K562 (cell line): Measurements from ENCODE around the gene FERMT1. TPM values are rescaled to one million over a fixed set of nuclear protein-coding genes. Genes with fewer than 3 reads are reported as not detected.

ENCODE experiments used
- ATAC-seq: fragments of 200-7000 bp; cut with Tn5 transposase; 3 replicates; pipeline ENCODE4 v1.9.1; 2020; ENCODE audit warnings: moderate library complexity
- BruUV-seq: library from RNA; stranded (reverse); fragments of 400-500 nt; replicated peaks from 2 replicates; lab custom pipeline; 2021; lab: Mats Ljungman, UMichigan
- CTCF ChIA-PET: fragments of 300-600 bp; formaldehyde crosslinking; extraction: SDS; loops from one replicate; lab custom pipeline; 2021; ENCODE audit warnings: low intra/inter-chr PET ratio; lab: Yijun Ruan, JAX
- POLR2A ChIA-PET: fragments of 300-600, 350-650 bp; sonication (Branson Sonifier 250); formaldehyde crosslinking; extraction: SDS; loops from one replicate; lab custom pipeline; 2021; ENCODE audit warnings: antibody characterized with exemption, inconsistent platforms; lab: Yijun Ruan, JAX
- DNase-seq, 4 experiments: peaks; one replicate each; pipeline versions ENCODE4 v3.0.0 to v3.0.0-alpha.2; 2011 to 2018; ENCODE audit warnings: low spot score in 3 of 4, mixed read lengths in 3 of 4; ENCODE audit errors: extremely low read depth in 1 of 4
- FAIRE-seq: peaks from 2 replicates; lab custom pipeline; 2011; peaks lifted over from hg19 to GRCh38; lab: Jason Lieb, UNC
- H2AFZ ChIP-seq: 2 replicates; pipeline ENCODE4 v1.6.0; 2011; ENCODE audit warnings: low read depth, low read length, control low read depth, inconsistent platforms
- H3K27ac ChIP-seq: fragments of 200-600 bp; 3 replicates; pipeline ENCODE4 v1.8.0; 2011; ENCODE audit warnings: low read depth, mild to moderate bottlenecking, control low read depth, inconsistent platforms, low read length, moderate library complexity, mixed read lengths; ENCODE audit errors: extremely low read depth
- H3K27me3 ChIP-seq, 2 experiments: fragments of 300-600 bp in 1 of 2; 2 replicates in 1 of 2; 3 replicates in 1 of 2; pipeline versions ENCODE4 v1.6.0 to v1.8.0; 2011; ENCODE audit warnings: inconsistent platforms in 2 of 2, low read length in 2 of 2, mild to moderate bottlenecking in 1 of 2, mixed read lengths in 1 of 2, moderate library complexity in 1 of 2; ENCODE audit not compliant: control insufficient read depth in 2 of 2, insufficient read depth in 2 of 2
- H3K36me3 ChIP-seq: fragments of 300-600 bp; 3 replicates; pipeline ENCODE4 v1.8.0; 2011; ENCODE audit warnings: mild to moderate bottlenecking, low read length, inconsistent platforms; ENCODE audit not compliant: control insufficient read depth, insufficient read depth
- H3K4me1 ChIP-seq, 2 experiments: fragments of 200-600 bp in 1 of 2; replicated peaks in 1 of 2; 2 replicates in 1 of 2; 3 replicates in 1 of 2; pipeline versions ENCODE4 v1.5.1 to v1.8.0; 2011; ENCODE audit warnings: inconsistent platforms in 2 of 2, low read length in 2 of 2, mild to moderate bottlenecking in 1 of 2, mixed read lengths in 1 of 2, moderate library complexity in 1 of 2; ENCODE audit not compliant: control insufficient read depth in 2 of 2, insufficient read depth in 2 of 2
- H3K4me2 ChIP-seq: 2 replicates; pipeline ENCODE4 v1.6.1; 2011; ENCODE audit warnings: low read length, control low read depth, inconsistent platforms, mixed read lengths; ENCODE audit not compliant: insufficient read depth
- H3K4me3 ChIP-seq: fragments of 200-600 bp; sonication (generic), shearing (Covaris generic); 2 replicates; pipeline ENCODE4 v1.5.1; 2016; ENCODE audit warnings: control low read depth, inconsistent platforms
- H3K79me2 ChIP-seq: fragments of 200-600 bp; 3 replicates; pipeline ENCODE4 v1.8.0; 2011; ENCODE audit warnings: low read length, inconsistent platforms; ENCODE audit not compliant: control insufficient read depth, insufficient read depth
- H3K9ac ChIP-seq, 2 experiments: 2 replicates each; pipeline versions ENCODE4 v1.6.0 to v1.6.1; 2011; ENCODE audit warnings: low read depth in 2 of 2, low read length in 2 of 2, control low read depth in 1 of 2, inconsistent platforms in 1 of 2, mild to moderate bottlenecking in 1 of 2, mixed read lengths in 1 of 2; ENCODE audit not compliant: insufficient read depth in 1 of 2
- H3K9me1 ChIP-seq: one replicate; pipeline ENCODE4 v1.6.0; 2011; ENCODE audit warnings: inconsistent platforms, mild to moderate bottlenecking, low read length, moderate library complexity; ENCODE audit not compliant: control insufficient read depth, insufficient read depth
- H3K9me3 ChIP-seq: replicated peaks from 2 replicates; pipeline ENCODE4 v1.5.1; 2011; ENCODE audit warnings: low read depth, low read length, inconsistent platforms; ENCODE audit not compliant: control insufficient read depth, insufficient read depth
- H4K20me1 ChIP-seq: replicated peaks from 2 replicates; pipeline ENCODE4 v1.6.1; 2011; ENCODE audit warnings: low read length, inconsistent platforms, mixed read lengths; ENCODE audit not compliant: control insufficient read depth, insufficient read depth
- ARID3A ChIP-seq: IDR thresholded peaks from 2 replicates; pipeline ENCODE4 v1.6.1; 2012; ENCODE audit warnings: low read depth, low read length, improper control_type of control experiment, borderline replicate concordance
- MED1 ChIP-seq: sonication (generic); formaldehyde crosslinking; IDR thresholded peaks from 2 replicates; pipeline ENCODE4 v1.8.1; 2023; ENCODE audit warnings: missing genetic modification reagents, borderline replicate concordance
- SRSF3 ChIP-seq: fragments of 200-400 bp; formaldehyde crosslinking; IDR thresholded peaks from 2 replicates; pipeline ENCODE4 v1.6.1; 2016; ENCODE audit warnings: mild to moderate bottlenecking, low read length, moderate library complexity; ENCODE audit not compliant: insufficient read depth
- TRIM24 ChIP-seq, 2 experiments: fragments of 450-650 bp; IDR thresholded peaks; 2 replicates each; pipeline ENCODE4 v1.6.1; 2016
- WGBS: fragments of 100-300 bp; shearing (Covaris generic); methylation state at CpG from one replicate; pipeline ENCODE4 v1.1.6; 2016; ENCODE audit warnings: low coverage, mixed read lengths; ENCODE audit not compliant: insufficient coverage; ENCODE audit errors: missing lambda C conversion rate; 5-methylcytosine and 5-hydroxymethylcytosine counted together
- in situ Hi-C: fragments of 300-500 bp; cut with MboI; formaldehyde crosslinking; loops from 4 replicates; pipeline ENCODE4 v1.15.0; 2018; ENCODE audit warnings: inconsistent platforms, mixed read lengths
- intact Hi-C: fragments of 100-400 bp; cut with micrococcal nuclease; formaldehyde crosslinking; loops from 2 replicates; pipeline ENCODE4 v1.14.2; 2022
- polyA plus RNA-seq, 8 experiments: library from polyadenylated mRNA; depleted of rRNA in 4 of 8; stranded (reverse) in 5 of 8; unstranded in 3 of 8; fragments of >200 nt; fragmentation: Nextera tagmentation in 2 of 8; fragmentation: Illumina TruSeq in 1 of 8; extraction: Ambion mirVana in 2 of 8; extraction: Trizol in 1 of 8; gene quantifications; 2 replicates each; pipeline versions ENCODE4 v1.2.1 to v1.2.3, GENCODE V29; 2011 to 2014; ENCODE audit warnings: inconsistent platforms in 1 of 8, missing spikeins in 1 of 8
- total RNA-seq, 7 experiments: library from RNA; depleted of rRNA in 6 of 7; stranded (reverse); fragments of >200 nt in 6 of 7; fragmentation: Illumina TruSeq in 2 of 7; extraction: Trizol in 2 of 7; gene quantifications; 2 replicates each; pipeline versions ENCODE4 v1.2.1 to v1.2.3, GENCODE V29; 2011 to 2021; ENCODE audit warnings: low replicate concordance in 1 of 7
- TF ChIP-seq, protein P1 (sequence below), 2 experiments: fragments of 450-650 bp in 1 of 2; sonication (generic) in 1 of 2; formaldehyde crosslinking in 1 of 2; IDR thresholded peaks in 1 of 2; conservative IDR thresholded peaks in 1 of 2; 2 replicates each; pipeline versions ENCODE4 v1.6.1 to v1.8.1; 2016 to 2023; ENCODE audit warnings: mild to moderate bottlenecking in 2 of 2, moderate library complexity in 2 of 2, inconsistent platforms in 1 of 2, missing genetic modification reagents in 1 of 2
- TF ChIP-seq, protein P2 (sequence below): fragments of 450-650 bp; conservative IDR thresholded peaks from 2 replicates; pipeline ENCODE4 v1.6.1; 2016; ENCODE audit warnings: missing genetic modification characterization, low read depth, mild to moderate bottlenecking, missing compliant biosample characterization, moderate library complexity

The FERMT1 gene
- total and polyA plus RNA-seq, 9 of the 15 experiments (the other 6 are each of a cell fraction or from before 2014, with no cell fraction given) = 0.07 TPM; not detected in 8

DNA sequence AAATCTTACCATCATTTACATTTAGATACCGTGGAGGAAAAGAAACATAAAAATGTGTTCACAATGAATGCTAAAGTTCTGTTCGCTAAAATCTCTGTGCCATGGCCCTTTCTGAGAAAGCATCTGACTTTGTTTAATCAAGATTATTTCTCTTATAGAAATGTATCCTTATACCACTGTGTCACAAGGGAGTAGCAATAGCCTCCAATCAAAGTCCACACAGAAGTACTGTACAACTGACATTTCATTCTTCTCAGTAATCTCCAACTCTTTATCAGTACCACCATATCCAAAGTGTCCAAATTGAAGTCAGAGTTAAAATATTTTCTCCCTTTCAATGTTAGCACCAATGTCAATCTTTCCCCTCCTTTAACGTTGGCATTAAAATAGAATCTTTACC lies 6.1 kb downstream of the FERMT1 start:
- CTCF ChIA-PET = no interaction called here
- TF ChIP-seq TRIM24 (IDR thresholded peaks at IDR 0.05) = no peak
- no peak for TF ChIP-seq ARID3A
- TF ChIP-seq, protein P1, sequence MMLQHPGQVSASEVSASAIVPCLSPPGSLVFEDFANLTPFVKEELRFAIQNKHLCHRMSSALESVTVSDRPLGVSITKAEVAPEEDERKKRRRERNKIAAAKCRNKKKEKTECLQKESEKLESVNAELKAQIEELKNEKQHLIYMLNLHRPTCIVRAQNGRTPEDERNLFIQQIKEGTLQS (IDR thresholded peaks at IDR 0.05) = no peak
- TF ChIP-seq, protein P1 (CRISPR knock-in tag; conservative IDR thresholded peaks at IDR 0.05) = no peak
- TF ChIP-seq MED1 (CRISPR knock-in tag) = no peak
- TF ChIP-seq SRSF3 = no peak
- TF ChIP-seq, protein P2, sequence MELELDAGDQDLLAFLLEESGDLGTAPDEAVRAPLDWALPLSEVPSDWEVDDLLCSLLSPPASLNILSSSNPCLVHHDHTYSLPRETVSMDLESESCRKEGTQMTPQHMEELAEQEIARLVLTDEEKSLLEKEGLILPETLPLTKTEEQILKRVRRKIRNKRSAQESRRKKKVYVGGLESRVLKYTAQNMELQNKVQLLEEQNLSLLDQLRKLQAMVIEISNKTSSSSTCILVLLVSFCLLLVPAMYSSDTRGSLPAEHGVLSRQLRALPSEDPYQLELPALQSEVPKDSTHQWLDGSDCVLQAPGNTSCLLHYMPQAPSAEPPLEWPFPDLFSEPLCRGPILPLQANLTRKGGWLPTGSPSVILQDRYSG (tag) = no peak
- WGBS = 0% methylated on average over 2 of the region's 3 CpGs
- DNase-seq = no peak
- in situ Hi-C loops = no loop called here
- Histone ChIP-seq H3K4me3 (no peak overlapping the region), H3K27ac (no peak overlapping the region), H2AFZ (no peak overlapping the region), H3K4me2 (no peak overlapping the region), H3K9me1 (no peaks in the 10 kb centered on the region), H3K9me3 (no peaks in the 10 kb centered on the region; the same call in 1 of the 2 replicates), H3K4me1 (no peaks in the 10 kb centered on the region), H3K79me2 (no peaks in the 10 kb centered on the region), H3K27me3 (peaks cover 0 to 4% of the 10 kb centered on the region in 2 experiments; a peak in 1 of 5 replicates), H3K9ac (no peak overlapping the region), H3K36me3 (no peaks in the 10 kb centered on the region), H4K20me1 (no peaks in the 10 kb centered on the region)
- ATAC-seq = no peak
- POLR2A ChIA-PET = no interaction called here
- FAIRE-seq = no peak
- intact Hi-C loops = no loop called here
- BruUV-seq = no TSS peak
